Activated naive CD8-positive, alpha-beta T cell treated with anti-CD3 and anti-CD28 coated beads for 36 hours (primary cell): ENCODE data around the gene PBRM1. TPM values are rescaled to one million over a fixed set of nuclear protein-coding genes. Genes with fewer than 3 reads are reported as not detected.
"Not testable (repeated sequence)": the region's sequence is repeated elsewhere in the genome, so short reads cannot be mapped to it uniquely, and the experiment has no call there.

Experiments
- DNase-seq: peaks from one replicate; pipeline ENCODE4 v3.0.0; 2021
- H3K27ac Mint-ChIP-seq: one replicate; pipeline ENCODE4 v1.8.0; 2022; ENCODE audit warnings: mild to moderate bottlenecking, moderate library complexity, mixed read lengths
- H3K27me3 Mint-ChIP-seq: one replicate; pipeline ENCODE4 v1.8.0; 2022; ENCODE audit warnings: mild to moderate bottlenecking, mixed read lengths
- H3K36me3 Mint-ChIP-seq: one replicate; pipeline ENCODE4 v1.8.0; 2021; ENCODE audit warnings: mild to moderate bottlenecking, mixed read lengths
- H3K4me1 Mint-ChIP-seq: one replicate; pipeline ENCODE4 v1.8.0; 2021; ENCODE audit warnings: mixed read lengths
- H3K4me3 Mint-ChIP-seq: one replicate; pipeline ENCODE4 v1.8.0; 2022; ENCODE audit warnings: mild to moderate bottlenecking, moderate library complexity, mixed read lengths
- H3K9me3 Mint-ChIP-seq: one replicate; pipeline ENCODE4 v1.8.0; 2022; ENCODE audit warnings: mixed read lengths
- total RNA-seq, 2 experiments: library from RNA; stranded (reverse); gene quantifications; one replicate each; pipeline ENCODE4 v1.2.3, GENCODE V29; 2021

The PBRM1 gene
- total RNA-seq, 2 experiments from 2014 or later, result 61.5 to 62.1 TPM

DNA sequence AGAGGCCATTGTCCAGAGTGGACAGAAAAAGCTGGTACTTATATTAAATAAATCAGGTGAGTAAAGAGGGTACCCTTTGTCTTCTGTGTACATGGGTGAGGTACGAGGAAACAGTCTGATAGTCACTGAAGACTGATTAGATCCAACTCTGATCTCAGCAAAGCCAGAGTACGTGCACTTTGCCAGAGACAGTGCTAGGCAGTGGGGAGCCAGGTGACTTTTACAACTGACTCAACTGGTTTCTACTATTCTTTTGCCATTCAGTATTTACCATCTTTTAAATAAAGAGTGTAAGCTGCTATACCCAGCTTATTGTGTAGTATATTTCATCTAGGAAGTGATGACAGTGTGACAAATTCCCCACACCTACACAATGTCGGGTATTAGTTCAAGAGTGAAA is 3.4 kb upstream of the PBRM1 start:
- Mint-ChIP-seq H3K36me3 (peaks cover 76% of the 10 kb centered on the region), H3K27me3 (no peaks in the 10 kb centered on the region), H3K27ac (peak overlapping the region; percentile 93), H3K9me3 (no peaks in the 10 kb centered on the region), H3K4me3 (peak overlapping the region; percentile 93), H3K4me1 (peaks cover 58% of the 10 kb centered on the region)
- no peak for DNase-seq

DNA sequence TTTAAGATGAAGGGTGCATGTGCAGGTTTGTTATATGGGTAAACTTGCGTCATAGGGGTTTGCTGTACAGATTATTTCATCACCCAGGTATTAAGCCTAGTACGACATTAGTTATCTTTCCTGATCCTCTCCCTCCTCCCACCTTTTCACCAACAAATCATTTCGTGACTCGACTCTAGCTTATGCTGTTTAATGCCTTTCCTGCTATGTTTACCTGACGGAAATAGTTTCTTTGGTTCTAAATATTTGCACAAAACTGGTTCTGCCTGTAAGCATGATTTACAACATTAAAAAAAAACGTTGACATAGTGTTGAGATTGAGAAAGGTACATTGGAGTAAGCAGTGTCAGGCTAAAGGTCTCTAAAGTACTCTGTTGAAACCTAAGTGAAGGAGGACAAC is 2.6 kb upstream of the PBRM1 start:
- Mint-ChIP-seq H3K4me3 (peak overlapping the region; percentile 93), H3K36me3 (peaks cover 68% of the 10 kb centered on the region), H3K9me3 (no peaks in the 10 kb centered on the region), H3K4me1 (peaks cover 63% of the 10 kb centered on the region), H3K27ac (peak overlapping the region; percentile 93), H3K27me3 (no peaks in the 10 kb centered on the region)
- no peak for DNase-seq

DNA sequence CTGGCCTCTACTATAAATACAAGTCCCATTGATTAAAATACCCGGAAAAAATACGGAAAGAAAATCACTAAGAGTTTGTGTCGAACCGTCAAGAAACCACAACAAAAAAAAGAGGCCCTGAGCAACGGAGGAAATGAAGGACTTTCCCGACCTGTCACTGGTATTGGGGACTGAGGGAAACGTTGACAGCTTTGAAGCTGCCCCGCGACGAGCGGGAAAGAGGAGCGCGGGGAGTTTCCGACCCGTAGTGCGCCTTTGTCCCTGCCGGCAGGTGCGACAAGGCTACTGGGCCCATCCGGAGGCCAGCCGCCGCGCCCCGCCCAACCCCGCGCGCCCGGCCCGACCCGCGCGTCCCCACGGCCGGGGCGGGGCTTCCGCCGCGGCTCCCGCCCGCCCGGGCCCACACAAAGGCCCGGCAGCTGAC is 416 bp downstream of the PBRM1 start:
- Mint-ChIP-seq H3K4me1 (peaks cover 66% of the 10 kb centered on the region), H3K9me3 (no peaks in the 10 kb centered on the region), H3K27me3 (no peaks in the 10 kb centered on the region), H3K4me3 (peak overlapping the region; percentile 94), H3K27ac (peak overlapping the region; percentile 95), H3K36me3 (peaks cover 58% of the 10 kb centered on the region)
- DNase-seq, result peak; percentile 91

DNA sequence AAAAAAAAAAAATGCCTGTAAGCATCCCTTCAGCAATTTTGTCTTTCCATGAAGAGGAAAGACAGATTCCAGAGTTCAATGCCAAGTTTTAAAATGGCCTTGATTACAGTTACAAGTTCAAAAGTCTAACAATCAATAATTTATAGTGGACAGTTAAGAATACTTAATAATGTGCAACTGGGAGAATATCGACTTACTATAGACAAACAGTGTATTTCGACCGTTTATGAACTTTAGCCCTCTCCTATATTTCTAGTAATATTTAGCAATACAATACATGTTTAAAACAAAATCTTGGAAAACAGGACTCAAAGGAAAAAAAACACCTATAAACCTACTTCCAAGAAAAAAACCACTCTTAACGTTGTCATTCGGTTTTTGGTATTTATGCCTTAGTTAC is 1.5 kb downstream of the PBRM1 start:
- Mint-ChIP-seq H3K27ac (peak overlapping the region; percentile 95), H3K4me1 (peaks cover 62% of the 10 kb centered on the region), H3K9me3 (no peaks in the 10 kb centered on the region), H3K4me3 (peak overlapping the region; percentile 94), H3K27me3 (no peaks in the 10 kb centered on the region), H3K36me3 (peaks cover 48% of the 10 kb centered on the region)
- DNase-seq, result no peak

DNA sequence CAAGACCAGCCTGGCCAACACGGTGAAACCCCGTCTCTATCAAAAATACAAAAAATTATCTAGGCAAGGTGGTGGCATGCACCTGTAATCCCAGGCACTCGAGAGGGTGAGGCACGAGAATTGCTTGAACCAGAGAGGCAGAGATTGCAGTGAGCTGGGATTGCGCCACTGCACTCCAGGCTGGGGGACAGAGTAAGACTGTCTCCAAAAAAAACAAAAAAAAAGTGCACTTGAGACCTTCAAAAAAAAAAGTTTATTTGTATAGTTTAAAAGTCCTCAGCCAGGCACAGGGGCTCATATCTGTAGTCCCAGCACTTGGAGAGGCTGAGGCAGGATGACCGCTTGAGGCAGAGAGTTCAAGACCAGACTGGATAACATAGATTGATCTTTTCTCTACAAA is 2.1 kb downstream of the PBRM1 start:
- no peaks in the 10 kb centered on the region for H3K27me3 Mint-ChIP-seq
- no peaks in the 10 kb centered on the region for H3K9me3 Mint-ChIP-seq
- peak overlapping the region; percentile 47 for H3K4me3 Mint-ChIP-seq
- H3K4me1 Mint-ChIP-seq, result peaks cover 58% of the 10 kb centered on the region
- H3K27ac Mint-ChIP-seq, result peak overlapping the region; percentile 39
- H3K36me3 Mint-ChIP-seq, result peaks cover 44% of the 10 kb centered on the region
- no peak for DNase-seq

DNA sequence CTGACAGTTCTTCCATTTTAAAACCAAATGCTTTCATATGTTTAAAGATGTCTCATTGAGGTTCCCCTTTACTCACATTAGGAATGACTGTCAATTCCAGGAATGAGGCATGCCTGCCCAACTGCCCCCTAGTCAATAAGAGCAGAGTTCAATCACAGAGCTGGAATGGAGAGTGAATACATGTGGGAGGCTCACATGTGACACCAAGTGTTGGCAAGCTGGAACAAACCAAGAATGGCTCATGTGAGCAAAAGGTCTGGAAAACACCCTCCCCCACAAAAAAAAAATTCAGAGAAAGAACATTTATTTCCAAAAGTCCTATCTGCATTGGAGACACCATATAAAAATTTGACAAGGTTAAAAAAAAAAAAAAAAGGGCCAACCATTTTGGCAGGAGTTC is 3.7 kb downstream of the PBRM1 start:
- H3K27me3 Mint-ChIP-seq, result no peaks in the 10 kb centered on the region
- H3K4me3 Mint-ChIP-seq, result no peak overlapping the region
- H3K27ac Mint-ChIP-seq, result peak overlapping the region; percentile 11
- DNase-seq, result peak; percentile 18
- H3K36me3 Mint-ChIP-seq, result peaks cover 36% of the 10 kb centered on the region
- peaks cover 42% of the 10 kb centered on the region for H3K4me1 Mint-ChIP-seq
- H3K9me3 Mint-ChIP-seq, result no peaks in the 10 kb centered on the region

DNA sequence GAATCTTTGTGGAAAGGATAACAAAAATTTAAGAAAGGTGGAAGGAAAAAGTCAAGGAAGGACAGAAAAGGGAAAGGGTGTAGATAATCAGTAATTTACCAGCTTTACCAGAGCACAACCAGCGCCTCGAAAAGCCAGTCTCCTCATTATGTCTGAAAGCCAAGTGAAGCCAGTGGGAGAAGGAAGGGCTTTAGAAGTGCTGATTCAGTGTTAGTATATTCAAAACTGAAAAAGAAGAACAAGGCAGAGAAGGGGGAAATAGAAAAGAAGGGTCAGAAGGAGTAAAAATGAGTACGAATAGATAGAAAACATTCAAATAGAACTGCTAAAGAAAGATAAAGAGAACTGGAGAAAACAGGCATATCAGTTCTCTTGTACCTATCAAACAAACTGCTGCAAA is 4.1 kb downstream of the PBRM1 start:
- peaks cover 35% of the 10 kb centered on the region for H3K36me3 Mint-ChIP-seq
- H3K4me1 Mint-ChIP-seq, result peaks cover 41% of the 10 kb centered on the region
- DNase-seq, result no peak
- no peaks in the 10 kb centered on the region for H3K9me3 Mint-ChIP-seq
- H3K4me3 Mint-ChIP-seq, result no peak overlapping the region
- H3K27me3 Mint-ChIP-seq, result no peaks in the 10 kb centered on the region
- peak overlapping the region; percentile 11 for H3K27ac Mint-ChIP-seq

DNA sequence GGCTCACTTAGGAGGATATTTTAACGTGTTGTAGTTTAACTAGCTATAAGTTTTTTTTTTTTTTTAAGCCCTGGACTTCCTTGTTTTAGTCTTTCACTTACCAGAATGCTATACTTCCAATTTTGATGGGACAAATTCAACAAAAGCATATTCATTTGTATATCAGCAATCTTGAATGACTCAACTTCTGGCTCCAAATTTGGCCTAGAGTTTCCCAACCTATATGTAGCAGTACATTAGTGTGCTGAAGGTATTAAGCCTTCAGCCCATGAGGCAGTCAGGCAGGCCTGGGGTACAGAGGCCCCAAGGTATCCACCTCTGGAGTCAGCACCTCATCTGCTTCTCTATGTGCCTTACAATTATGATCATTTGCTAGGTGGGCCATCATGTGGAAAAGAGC is 5.9 kb downstream of the PBRM1 start:
- Mint-ChIP-seq H3K36me3 (peaks cover 30% of the 10 kb centered on the region), H3K4me1 (peaks cover 41% of the 10 kb centered on the region), H3K27me3 (no peaks in the 10 kb centered on the region), H3K4me3 (no peak overlapping the region), H3K27ac (peak overlapping the region; percentile 44), H3K9me3 (no peaks in the 10 kb centered on the region)
- no peak for DNase-seq

DNA sequence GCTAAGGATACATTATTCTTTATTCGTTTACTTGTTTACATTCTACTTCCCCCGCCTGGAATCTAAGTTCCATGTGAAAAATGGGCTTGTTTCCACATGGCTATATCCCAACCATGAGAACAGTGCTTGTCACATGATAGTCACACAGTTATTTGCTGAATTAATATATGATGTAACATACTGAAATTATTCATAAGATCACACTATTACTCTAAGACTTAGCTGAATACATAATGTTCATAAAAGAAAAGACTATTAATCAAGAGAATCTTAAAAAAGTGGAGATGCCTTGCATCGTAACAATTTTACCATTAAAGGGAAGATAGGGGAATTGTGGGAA is 6.5 kb downstream of the PBRM1 start:
- peaks cover 24% of the 10 kb centered on the region for H3K36me3 Mint-ChIP-seq
- H3K4me1 Mint-ChIP-seq, result peaks cover 36% of the 10 kb centered on the region

DNA sequence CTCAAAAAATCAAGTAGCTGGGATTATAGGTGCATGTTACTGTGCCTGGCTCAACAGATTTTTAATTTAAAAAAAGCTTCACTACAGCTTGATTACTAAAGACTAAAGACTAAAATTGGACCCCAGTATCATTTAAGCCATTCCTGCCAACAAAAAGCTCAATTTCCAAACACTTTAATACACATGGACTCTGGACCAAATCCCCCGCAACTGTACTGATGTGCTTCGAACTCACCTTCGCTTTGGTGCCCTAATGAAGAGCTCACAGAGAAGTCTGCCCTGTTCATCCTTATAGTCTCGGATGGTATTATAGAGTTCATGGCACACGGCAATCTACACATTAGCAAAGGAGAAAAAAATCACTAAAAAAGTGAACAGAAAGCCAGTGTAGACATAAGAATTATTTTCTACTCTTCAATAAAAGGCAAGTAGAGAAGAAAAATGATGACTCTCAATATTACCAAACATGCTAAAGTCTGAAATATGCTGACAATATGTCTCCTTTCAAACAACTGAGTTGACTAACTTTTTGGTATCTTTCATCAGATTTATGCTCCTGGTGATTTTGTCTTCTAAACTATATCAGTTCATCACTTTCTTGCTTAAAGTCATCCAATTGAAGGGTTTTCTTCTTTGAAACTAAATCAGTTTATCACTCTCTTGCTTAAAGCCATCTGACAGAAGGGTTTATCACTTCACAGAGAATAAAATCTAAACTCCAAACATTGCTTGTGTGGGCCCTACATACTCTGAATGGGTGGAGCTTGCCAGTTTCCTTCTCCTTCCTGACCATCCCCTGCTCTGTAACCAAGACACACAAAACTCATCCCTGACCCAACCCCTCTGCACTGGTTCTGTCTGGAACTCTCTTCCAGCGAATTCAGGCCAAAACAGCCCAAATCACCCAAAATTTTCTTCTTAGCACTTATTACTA is 7.2 kb downstream of the PBRM1 start:
- Mint-ChIP-seq H3K4me1 (peaks cover 29% of the 10 kb centered on the region), H3K9me3 (no peaks in the 10 kb centered on the region), H3K27me3 (no peaks in the 10 kb centered on the region), H3K27ac (peak overlapping the region; percentile 28), H3K4me3 (no peak overlapping the region), H3K36me3 (peaks cover 23% of the 10 kb centered on the region)
- DNase-seq, result no peak

More for the DNA sequence above, 6.5 kb downstream of the PBRM1 start:
- Mint-ChIP-seq H3K27me3 (no peaks in the 10 kb centered on the region), H3K4me3 (no peak overlapping the region), H3K27ac (peak overlapping the region; percentile 28), H3K9me3 (no peaks in the 10 kb centered on the region)
- no peak for DNase-seq

DNA sequence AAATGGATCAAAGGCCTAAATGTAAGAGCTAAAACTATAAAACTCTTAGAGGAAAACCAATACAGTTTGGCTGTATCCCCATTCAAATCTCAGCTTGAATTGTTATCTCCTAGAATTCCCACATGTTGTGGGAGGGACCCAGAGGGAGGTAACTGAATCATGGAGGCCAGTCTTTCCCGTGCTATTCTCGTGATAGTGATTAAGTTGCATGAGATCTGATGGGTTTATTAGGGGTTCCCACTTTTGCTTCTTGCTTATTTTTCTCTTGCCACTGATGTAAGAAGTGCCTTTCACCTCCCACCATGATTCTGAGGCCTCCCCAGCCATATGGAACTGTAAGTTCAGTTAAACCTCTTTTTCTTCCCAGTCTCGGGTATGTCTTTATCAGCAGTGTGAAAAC is 9.5 kb downstream of the PBRM1 start:
- H3K36me3 Mint-ChIP-seq, result peaks cover 27% of the 10 kb centered on the region
- DNase-seq, H3K4me3 Mint-ChIP-seq, H3K27me3 Mint-ChIP-seq, H3K9me3 Mint-ChIP-seq, H3K27ac Mint-ChIP-seq: not testable (repeated sequence)
- H3K4me1 Mint-ChIP-seq, result peaks cover 22% of the 10 kb centered on the region

DNA sequence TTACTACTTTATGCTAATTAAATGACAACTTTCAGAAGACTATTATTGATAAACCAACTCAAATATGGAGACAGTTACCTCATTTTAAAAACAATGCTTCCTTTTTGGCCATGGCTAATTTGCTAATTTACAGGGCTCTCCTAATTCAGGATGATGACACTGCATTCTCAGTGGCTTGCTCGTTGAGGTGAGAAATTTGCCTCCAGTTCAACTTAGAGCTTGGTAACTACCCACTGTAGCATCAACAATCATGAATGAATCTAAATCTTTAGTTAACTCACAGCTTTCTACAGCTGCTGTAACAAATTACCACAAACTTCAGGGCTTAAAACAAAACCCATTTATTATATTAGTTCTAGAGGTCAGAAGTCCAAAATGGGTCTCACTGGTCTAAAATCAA is 14.0 kb downstream of the PBRM1 start:
- no peak overlapping the region for H3K4me3 Mint-ChIP-seq
- H3K9me3 Mint-ChIP-seq, result no peaks in the 10 kb centered on the region
- no peak for DNase-seq
- no peaks in the 10 kb centered on the region for H3K27me3 Mint-ChIP-seq
- H3K4me1 Mint-ChIP-seq, result peaks cover 26% of the 10 kb centered on the region
- H3K27ac Mint-ChIP-seq, result peak overlapping the region; percentile 91
- peaks cover 29% of the 10 kb centered on the region for H3K36me3 Mint-ChIP-seq

DNA sequence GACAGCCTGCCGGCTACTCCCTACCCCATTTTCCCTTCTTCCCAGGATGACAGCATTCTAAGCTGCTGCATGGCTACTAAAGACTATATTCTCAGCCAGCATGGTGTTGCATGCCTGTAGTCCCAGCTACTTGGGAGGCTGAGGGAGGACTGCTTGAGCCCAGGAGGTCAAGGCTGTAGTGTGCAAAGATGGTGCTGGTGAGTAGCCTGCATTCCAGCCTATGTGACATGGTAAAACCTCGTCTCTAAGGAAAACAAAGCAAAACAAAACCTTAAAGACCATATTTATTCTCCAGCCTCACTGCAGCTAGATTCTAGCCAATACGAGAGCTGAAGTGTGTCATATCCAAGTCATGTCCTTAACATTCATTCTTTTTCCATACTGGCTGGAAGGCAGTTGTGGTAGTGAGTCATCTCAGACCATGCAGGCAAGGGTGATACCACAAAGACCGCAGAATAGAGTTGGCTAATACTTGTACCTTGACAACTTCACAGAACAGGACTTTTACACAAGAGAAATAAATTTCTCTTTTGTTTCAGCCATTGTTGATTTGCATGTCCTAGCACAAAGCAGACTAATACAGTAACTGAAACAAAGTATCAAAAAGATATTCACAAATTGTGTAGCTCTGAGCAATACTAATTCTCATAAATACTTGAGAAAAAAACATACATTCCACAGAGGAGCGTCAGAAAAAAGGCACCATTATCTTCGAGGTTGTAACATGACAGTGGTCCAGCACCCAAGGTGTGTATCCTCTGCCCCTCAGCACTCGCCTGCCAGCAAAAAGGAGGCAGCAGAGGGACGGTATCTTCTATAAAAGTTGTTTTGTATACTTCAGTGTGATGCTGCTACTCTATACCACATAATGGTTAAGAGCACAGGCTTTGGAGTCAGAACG is 14.8 kb downstream of the PBRM1 start:
- peak overlapping the region; percentile 91 for H3K27ac Mint-ChIP-seq
- no peaks in the 10 kb centered on the region for H3K27me3 Mint-ChIP-seq
- H3K4me1 Mint-ChIP-seq, result peaks cover 26% of the 10 kb centered on the region
- H3K4me3 Mint-ChIP-seq, result peak overlapping the region; percentile 37
- no peaks in the 10 kb centered on the region for H3K9me3 Mint-ChIP-seq
- DNase-seq, result peak; percentile 53
- peaks cover 25% of the 10 kb centered on the region for H3K36me3 Mint-ChIP-seq

DNA sequence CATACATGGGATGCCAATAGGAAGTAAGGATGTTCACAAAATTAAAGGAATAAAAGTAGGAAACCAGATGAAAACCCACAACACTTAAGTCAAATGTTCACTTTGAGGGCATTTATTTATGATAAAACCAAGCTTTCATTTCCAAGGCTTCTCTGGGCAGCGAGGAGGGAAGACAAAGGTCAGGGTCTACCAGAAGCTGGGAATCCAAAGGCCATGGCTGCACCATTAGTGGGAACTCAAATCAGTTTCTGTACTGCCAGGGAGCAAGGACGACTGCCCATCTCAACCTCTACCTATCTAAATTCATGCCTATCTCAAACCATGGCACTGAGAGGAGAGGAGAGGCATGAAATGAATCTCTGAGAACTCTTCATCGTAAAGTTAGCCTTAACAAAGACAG is 22.6 kb downstream of the PBRM1 start:
- Mint-ChIP-seq H3K36me3 (peaks cover 20% of the 10 kb centered on the region), H3K27ac (no peak overlapping the region), H3K4me3 (no peak overlapping the region), H3K9me3 (no peaks in the 10 kb centered on the region), H3K27me3 (no peaks in the 10 kb centered on the region), H3K4me1 (no peaks in the 10 kb centered on the region)
- DNase-seq, result no peak

DNA sequence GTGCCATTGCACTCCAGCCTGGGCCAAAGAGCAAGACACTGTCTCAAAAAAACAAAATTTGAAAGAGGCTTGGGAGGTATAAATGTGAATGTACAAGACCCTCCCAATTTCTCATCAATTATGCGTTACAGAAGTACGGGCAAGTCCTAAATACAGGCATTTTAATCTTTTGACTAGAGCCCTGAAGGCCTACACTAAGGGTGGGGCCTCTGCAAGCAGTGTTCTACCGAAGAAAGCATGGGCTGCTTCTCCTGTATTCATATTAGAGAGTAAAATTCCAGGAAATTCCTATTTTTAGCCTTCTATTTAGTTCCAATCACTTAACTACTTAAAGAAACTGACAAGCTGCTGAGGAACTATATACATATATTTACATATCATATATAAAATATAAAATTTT is 25.7 kb downstream of the PBRM1 start:
- Mint-ChIP-seq H3K36me3 (peaks cover 23% of the 10 kb centered on the region), H3K27ac (no peak overlapping the region), H3K4me1 (peaks cover 3% of the 10 kb centered on the region), H3K9me3 (no peaks in the 10 kb centered on the region), H3K4me3 (no peak overlapping the region), H3K27me3 (no peaks in the 10 kb centered on the region)
- DNase-seq, result no peak
